ENCODE results near the gene IGSF22.

Gene IGSF22

DNA sequence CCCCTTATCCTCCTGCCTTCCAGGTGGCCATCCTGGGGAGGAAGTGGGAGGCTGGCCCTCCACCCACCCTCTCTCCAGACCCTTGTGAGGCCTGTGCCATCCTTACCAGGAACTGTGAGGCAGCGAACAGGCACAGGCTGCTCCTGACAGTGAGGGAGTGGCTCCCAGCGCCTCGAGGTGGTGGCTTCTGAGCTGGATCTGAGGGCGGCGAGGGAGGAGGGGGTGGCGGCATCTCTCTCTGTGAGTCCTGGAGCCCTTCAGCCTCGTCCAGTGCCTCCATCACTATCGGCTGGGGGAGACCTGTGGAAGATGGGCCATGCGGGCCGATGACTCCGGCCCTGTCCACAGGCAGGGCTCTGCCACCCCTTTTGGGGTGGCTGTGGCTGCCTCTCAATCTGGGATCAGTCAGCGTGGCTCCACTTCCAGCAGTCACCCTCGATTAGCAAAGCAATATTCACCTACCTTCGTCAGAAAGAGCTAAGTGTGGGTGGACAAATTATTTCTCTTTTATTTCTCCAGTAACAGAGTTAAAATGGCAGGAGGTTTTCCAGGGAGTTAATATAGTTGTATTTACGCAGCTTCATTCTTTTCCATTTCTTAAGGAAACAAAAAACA lies 18.0 kb upstream of the IGSF22 start:
- DNase-seq (ENCODE audit: low spot score): no peak

DNA sequence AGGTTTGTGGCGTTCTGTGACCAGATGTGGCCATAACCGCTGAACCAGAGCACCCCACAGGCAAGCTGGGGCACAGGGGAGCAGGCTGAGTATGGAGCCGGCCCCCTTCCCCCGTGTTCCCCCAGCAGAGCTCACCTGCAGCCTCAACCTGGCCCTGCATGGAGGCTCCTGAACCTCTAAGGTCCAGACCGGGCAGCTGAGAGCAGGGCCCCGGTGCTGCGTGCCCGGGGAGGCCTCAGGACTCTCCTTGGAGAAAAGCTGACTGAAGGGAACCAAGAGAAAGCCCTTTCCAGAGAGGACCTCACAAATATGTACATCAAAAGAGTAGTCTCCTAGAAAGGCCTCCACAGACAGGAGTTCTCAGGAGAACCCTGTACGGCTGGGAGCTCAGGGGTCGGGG lies 17.4 kb upstream of the IGSF22 start:
- DNase-seq (ENCODE audit: low spot score): no peak

DNA sequence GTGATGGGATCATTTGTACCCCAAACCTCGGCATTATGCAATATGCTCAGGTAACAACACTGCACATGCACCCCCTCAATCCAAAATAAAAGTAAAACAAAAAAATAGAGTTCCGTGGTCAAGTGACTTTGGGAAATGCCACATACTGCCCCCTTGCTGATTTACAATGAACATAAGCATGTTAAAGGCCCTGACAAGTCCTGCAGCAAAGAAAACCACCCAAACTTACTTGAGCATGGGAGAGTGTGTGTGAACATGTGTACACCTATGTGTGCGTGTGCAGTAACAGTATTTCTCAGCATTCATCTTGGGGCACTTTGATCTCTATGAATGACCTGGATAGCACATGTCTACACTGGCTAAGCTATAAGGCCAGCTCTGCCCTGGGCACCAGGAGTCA lies 15.8 kb upstream of the IGSF22 start:
- DNase-seq (ENCODE audit: low spot score): no peak

DNA sequence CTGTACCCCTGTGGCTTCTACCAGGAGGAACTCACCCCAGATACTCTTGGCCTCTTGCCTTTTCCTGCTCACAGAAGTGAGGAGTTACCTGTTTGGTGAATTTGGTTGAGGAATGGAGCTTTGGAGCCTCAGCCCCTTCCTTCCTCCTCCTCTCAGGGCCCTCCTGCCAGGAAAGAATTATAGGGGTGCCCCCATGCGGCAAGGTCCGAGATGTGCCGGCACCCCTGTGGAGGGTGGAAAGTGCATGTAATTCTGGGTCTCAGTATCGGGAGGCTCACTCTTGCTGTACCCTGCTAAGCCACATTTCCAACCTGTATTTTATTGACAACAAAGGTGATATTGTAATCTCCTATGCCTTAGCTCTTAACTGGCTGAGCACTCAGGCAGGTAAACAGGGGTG lies 13.7 kb upstream of the IGSF22 start:
- no peak for DNase-seq (ENCODE audit: low spot score)

- no peak for DNase-seq (ENCODE audit: low spot score)
Observed at GRCh38 chr11:18737642-18738041, 11.7 kb upstream of the IGSF22 start.

DNA sequence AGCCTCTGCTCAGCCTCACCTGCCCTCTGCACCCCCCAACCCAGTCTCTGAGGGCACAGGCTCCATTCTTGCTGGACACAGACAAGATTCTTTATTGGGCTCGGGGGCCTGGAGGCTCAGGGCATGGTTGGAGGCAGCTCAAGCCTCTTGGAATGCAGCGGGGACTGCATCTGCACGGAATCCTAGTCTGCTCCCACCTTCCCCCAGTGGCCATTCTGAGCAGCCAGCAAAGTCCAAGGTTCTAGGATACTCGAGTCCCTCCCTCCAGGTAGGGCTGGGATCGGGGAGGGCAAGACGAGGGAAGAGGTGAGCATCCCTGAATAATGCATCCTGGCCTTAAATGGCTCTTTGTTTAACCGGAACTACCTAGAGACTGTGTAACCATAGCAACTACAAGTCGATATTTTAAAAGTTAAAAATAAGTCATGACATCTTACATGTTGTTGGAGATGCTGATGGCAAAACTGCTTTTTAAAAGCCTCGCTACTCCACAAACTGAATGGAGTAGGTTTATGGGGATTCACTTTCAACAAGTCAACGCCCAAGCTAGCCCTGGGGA lies 10.7 kb upstream of the IGSF22 start:
- DNase-seq (ENCODE audit: low spot score): no peak

GRCh38 chr11:18733202-18733601 lies 7.2 kb upstream of the IGSF22 start:
- DNase-seq (ENCODE audit: low spot score): no peak

DNA sequence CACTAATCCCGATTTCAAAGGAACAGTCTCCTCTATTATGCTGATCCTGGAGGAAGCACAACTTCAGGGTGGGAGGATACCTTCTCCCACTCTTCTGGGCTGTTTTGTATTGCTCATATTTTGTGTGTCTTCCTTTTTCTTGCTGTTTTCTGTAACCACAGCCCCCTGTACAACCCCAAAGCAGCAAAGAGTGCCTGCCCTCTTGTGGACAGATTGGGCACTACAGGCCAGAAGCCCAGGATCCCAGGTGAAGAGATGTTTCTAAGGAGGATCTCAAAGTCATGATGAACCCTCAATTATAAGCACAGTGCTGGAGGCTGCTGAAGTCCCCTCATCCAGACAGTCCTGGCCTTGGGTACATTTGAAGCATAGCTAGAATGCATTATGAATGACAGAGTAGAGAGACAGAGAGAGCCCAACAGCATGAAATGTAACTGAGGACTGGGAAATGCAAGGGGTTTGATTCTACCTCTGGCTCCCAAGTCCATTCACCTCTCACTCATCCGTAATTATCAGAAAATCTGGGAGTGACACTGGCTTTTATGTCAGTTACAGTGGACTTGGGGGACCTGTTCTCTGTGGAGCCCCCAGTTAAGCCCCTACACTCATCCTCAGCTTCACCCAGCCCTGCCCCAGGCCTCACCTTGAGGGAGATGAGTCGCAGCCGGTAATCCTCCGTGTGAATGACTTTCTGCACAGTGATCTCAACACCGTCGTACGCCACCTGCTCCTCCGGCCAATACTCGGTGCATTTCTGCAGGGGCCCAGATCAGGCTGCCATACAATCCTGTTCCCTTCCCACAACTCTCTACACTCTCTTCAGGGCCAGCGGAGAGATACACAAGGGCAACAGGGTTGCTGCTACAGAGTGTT lies 6.2 kb upstream of the IGSF22 start:
- peak; percentile 74 for DNase-seq (ENCODE audit: low spot score)

DNA sequence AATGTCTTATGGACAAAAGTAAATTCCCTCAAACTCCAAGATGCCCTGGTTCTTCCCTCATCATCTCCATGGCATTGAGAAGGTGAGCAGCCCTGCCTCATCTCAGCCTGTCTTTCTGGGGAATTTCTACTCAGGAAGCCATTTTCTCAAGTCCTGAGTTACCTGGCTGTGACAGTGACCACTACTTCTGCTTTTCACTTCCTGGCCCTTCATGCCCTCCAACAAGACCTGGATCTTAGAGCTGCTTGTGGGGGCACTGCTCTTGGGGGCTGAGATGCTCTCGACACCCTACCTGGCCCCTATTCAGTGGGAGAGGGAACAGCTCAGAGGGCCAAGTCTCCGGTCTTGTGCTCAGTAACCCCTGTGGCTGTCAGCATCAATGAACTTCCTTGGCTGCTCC lies 5.5 kb upstream of the IGSF22 start:
- no peak for DNase-seq (ENCODE audit: low spot score)

GRCh38 chr11:18730020-18730419 lies 4.0 kb upstream of the IGSF22 start:
- DNase-seq (ENCODE audit: low spot score): no peak

GRCh38 chr11:18729426-18729825 lies 3.4 kb upstream of the IGSF22 start:
- DNase-seq (ENCODE audit: low spot score): no peak

DNA sequence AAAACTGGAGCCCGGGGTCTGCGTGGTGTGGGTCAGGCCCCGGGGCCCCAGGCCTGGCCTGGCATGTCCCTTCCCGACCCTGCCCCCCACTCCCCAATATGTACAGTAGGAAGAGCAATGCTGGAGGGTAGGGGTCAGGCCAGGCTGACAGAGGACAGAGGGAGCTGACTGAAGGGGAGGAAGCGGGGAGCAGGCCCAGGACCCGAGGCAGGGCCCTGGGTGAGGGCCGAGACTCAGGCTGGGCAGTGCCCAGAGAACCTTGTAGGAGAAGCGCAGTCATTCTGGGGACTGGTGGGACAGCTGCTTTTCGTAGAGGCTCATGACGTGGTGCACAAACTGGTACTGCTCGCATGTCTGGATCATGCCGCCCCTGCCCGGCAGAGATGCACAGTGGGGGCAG lies 2.7 kb upstream of the IGSF22 start:
- no peak for DNase-seq (ENCODE audit: low spot score)

DNA sequence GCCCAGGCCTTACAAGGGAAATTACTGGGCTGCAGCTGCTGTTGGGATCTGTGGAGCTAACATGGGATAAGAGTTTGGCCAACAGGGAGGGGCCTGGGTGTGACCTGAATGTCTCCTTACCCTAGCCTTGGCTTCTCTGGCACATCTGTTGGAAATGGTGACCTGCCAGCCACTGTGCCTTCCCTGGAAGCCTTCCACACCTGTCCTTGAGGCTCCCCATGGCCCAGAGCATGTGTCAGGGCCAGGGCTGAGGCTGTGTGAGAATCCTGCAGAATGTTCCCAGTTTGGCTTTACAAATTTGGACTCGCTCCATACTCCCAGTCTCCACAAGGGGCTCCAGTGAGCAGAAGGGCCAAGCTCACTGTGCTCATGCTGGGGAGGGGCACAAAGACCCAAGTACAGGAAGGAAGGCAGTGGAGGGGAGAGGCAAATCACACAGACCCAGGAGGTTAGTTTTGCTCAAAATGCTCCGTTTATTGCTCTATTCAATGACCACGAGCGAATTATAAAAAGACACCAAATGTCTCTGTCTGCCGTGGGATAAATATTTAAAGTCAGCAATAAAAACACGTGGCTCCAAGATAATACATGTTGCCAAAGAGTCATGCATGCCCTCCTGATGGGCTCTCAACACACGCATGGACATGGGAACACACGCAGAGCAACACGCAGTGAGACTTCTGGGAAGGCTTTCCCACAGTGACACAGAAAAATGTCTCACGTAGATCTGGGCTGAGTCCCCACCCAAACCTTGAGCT lies 1.7 kb upstream of the IGSF22 start:
- DNase-seq (ENCODE audit: low spot score): peak; percentile 70

- DNase-seq (ENCODE audit: low spot score): no peak
Observed at GRCh38 chr11:18723991-18724390, 2.0 kb downstream of the IGSF22 start.

- no peak for DNase-seq (ENCODE audit: low spot score)
Observed at GRCh38 chr11:18722293-18722637, 3.7 kb downstream of the IGSF22 start.

GRCh38 chr11:18721561-18722292 lies 4.3 kb downstream of the IGSF22 start:
- DNase-seq (ENCODE audit: low spot score): peak; percentile 67

GRCh38 chr11:18720808-18721560 lies 5.0 kb downstream of the IGSF22 start:
- DNase-seq (ENCODE audit: low spot score): peak; percentile 67

DNA sequence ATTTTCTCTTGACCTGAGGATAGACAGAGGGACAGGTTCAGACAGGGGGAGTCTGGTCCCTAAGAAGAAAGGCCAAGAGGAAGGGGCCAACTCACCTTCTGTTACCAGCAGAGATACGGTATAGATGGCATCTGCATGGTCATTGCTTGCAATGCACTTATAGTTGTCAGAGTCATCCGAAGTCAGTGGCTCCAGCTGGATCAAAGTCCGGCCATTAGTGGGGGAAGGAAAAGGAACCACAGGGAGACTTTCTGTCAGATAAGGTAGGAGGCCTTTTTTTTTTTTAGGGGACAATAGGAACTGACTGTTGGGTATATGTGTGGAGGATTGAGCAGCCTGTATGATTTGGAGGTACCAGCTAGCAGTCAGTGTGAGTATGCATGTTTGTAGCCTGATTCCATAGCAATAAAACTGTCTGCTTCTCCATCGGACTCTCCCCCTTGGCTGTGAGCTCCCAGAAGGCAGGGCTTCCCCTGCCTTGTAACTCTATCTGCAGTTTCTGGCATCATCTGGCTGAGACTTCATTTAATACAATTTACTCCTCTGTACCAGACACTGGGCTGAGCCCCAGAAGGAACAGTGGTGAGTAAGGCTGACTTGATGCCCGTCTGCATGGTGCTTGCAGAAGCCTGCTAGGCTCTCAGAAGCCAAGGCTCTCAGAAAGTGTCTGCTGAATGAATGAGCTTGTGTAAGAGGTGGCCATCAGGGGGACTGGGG lies 5.7 kb downstream of the IGSF22 start:
- no peak for DNase-seq (ENCODE audit: low spot score)

DNA sequence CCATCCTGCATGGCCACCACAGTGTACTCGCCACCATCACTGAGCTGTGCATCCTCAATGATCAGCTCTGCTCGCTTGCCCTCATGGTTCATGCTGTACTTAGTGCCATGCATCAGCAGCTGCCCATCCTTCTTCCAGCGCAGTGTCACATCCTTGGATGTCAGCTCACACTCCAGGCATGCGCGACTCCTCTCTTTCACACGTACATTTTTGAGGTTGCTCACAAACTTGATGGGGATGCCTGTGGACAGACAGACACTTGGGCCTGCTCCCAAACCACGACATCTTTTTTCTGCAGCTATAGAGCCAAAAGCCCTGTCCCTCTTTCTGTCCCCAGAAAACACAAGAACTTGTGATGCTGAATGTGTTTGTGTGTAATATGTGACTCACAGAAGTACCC lies 10.5 kb downstream of the IGSF22 start:
- DNase-seq (ENCODE audit: low spot score): no peak

DNA sequence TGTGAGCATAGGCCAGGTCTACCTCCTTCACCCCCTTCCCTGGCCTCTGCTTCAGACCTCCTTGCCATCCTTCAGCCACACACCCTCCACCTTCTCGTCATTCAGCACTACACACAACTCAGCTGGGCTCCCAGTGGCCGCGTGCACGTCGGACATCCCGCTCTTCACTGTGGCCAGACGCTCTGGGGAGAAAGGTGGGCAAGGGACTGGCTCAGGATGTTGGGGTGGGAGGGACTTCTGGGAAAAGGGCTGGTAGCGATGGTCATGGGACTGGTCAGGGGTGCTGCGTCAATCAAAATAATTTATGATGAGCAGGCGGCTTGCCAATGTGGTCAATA lies 11.6 kb downstream of the IGSF22 start:
- DNase-seq (ENCODE audit: low spot score): no peak

All from hepatic stellate cell (primary cell).